HepG2 (cell line): ENCODE data around the gene RBM15B.

Source experiments
- ELF1 ChIP-seq: sonication (generic); formaldehyde crosslinking; IDR thresholded peaks from 2 replicates; pipeline ENCODE4 v1.4.0; 2020; ENCODE audit warnings: missing genetic modification reagents
- HNRNPUL1 ChIP-seq: fragments of 200-400 bp; formaldehyde crosslinking; IDR thresholded peaks from 2 replicates; pipeline ENCODE4 v1.6.1; 2017; ENCODE audit warnings: low read depth, mild to moderate bottlenecking, low read length, moderate library complexity
- PAF1 ChIP-seq: IDR thresholded peaks from 2 replicates; pipeline ENCODE4 v1.6.1; 2016; ENCODE audit warnings: missing genetic modification reagents, missing compliant biosample characterization
- POLR2AphosphoS5 ChIP-seq: IDR thresholded peaks from 2 replicates; pipeline ENCODE4 v1.6.1; 2012; ENCODE audit warnings: low read depth, low read length
- RELA ChIP-seq: sonication (generic); formaldehyde crosslinking; IDR thresholded peaks from 2 replicates; pipeline ENCODE4 v1.4.0; 2020; ENCODE audit warnings: missing genetic modification reagents
- REST ChIP-seq, 2 experiments: IDR thresholded peaks; 2 replicates each; pipeline ENCODE4 v1.6.1; 2011 to 2012; ENCODE audit warnings: low read length in 2 of 2, borderline replicate concordance in 1 of 2, low read depth in 1 of 2, mild to moderate bottlenecking in 1 of 2, moderate library complexity in 1 of 2
- SOX6 ChIP-seq, 2 experiments: fragments of 450-650 bp in 1 of 2; sonication (generic) in 1 of 2; formaldehyde crosslinking in 1 of 2; IDR thresholded peaks; 2 replicates each; pipeline versions ENCODE4 v1.4.0 to v1.6.1; 2017 to 2020; ENCODE audit warnings: antibody characterized with exemption in 1 of 2, mild to moderate bottlenecking in 1 of 2, missing genetic modification reagents in 1 of 2
- ZBTB34 ChIP-seq: sonication (generic); formaldehyde crosslinking; IDR thresholded peaks from 2 replicates; pipeline ENCODE4 v1.8.0; 2022; ENCODE audit warnings: mild to moderate bottlenecking, missing genetic modification reagents
- ZFY ChIP-seq: sonication (generic); formaldehyde crosslinking; IDR thresholded peaks from 2 replicates; pipeline ENCODE4 v1.4.0; 2020; ENCODE audit warnings: missing genetic modification reagents
- ZNF230 ChIP-seq: sonication (generic); formaldehyde crosslinking; IDR thresholded peaks from 2 replicates; pipeline ENCODE4 v1.4.0; 2020; ENCODE audit warnings: mild to moderate bottlenecking, missing genetic modification reagents
- ZNF512B ChIP-seq: sonication (generic); formaldehyde crosslinking; IDR thresholded peaks from 2 replicates; pipeline ENCODE4 v1.5.1; 2020; ENCODE audit warnings: missing genetic modification reagents, mild to moderate bottlenecking, borderline replicate concordance

- TF ChIP-seq ELF1 (CRISPR knock-in tag): no peak
- TF ChIP-seq RELA (CRISPR knock-in tag): no peak
- no peak for TF ChIP-seq ZFY
- TF ChIP-seq POLR2AphosphoS5: no peak
- no peak for TF ChIP-seq ZNF230 (CRISPR knock-in tag)
- TF ChIP-seq HNRNPUL1: no peak
- no peak for TF ChIP-seq PAF1 (CRISPR knock-in tag)
- no peak for TF ChIP-seq SOX6 (IDR thresholded peaks at IDR 0.05)
- TF ChIP-seq SOX6 (CRISPR knock-in tag; IDR thresholded peaks at IDR 0.05): no peak
- no peak for TF ChIP-seq REST (IDR thresholded peaks at IDR 0.05; ENCODE audit: borderline replicate concordance in 1 of 2, low read depth in 1 of 2, low read length in 2 of 2)
- TF ChIP-seq ZNF512B (CRISPR knock-in tag): no peak
- TF ChIP-seq ZBTB34 (CRISPR knock-in tag): no peak
Measured at GRCh38 chr3:51397392-51397791, 6.3 kb downstream of the RBM15B start.
